GM12874 (cell line): ENCODE results near the gene PRKN.

Source experiments
- TF ChIP-seq, protein P1 (sequence below): IDR thresholded peaks from 2 replicates; pipeline ENCODE4 v1.5.1; 2011; ENCODE audit warnings: low read depth, mild to moderate bottlenecking, control low read depth, low read length, moderate library complexity; ENCODE audit not compliant: insufficient read depth

Gene PRKN

DNA sequence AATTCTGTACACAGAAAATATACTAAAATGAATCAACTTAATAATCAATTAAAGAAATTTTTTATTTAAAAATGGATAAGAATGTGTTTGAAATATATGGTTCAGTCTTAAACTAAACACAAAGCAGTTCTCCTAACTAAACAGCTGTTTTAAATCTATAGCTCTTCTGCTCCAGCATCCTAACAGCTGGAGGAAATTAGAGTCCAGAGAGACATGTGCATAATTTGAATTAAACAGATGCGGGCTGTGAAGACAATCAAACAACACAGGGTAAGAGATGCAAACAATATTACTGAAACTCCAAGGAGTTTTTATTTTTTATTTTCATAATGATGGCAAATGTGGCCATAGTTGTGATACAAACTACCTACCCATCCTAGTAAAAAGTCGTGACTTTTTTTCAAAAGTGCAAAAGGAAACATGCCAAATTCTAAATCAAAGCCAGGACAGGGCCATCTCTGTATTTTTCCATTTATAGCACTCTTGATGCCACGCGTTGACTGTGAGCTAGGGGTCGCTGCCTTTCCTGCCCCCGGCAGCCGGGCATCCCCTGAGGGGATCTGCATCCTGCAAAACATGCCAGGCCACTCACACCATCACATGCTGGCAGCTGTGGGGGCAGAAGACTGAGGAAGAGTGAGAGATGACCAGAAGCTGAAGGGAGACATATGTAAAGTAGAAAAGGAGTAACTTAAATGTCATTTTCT, 310.6 kb downstream of the PRKN start:
- TF ChIP-seq, protein P1, sequence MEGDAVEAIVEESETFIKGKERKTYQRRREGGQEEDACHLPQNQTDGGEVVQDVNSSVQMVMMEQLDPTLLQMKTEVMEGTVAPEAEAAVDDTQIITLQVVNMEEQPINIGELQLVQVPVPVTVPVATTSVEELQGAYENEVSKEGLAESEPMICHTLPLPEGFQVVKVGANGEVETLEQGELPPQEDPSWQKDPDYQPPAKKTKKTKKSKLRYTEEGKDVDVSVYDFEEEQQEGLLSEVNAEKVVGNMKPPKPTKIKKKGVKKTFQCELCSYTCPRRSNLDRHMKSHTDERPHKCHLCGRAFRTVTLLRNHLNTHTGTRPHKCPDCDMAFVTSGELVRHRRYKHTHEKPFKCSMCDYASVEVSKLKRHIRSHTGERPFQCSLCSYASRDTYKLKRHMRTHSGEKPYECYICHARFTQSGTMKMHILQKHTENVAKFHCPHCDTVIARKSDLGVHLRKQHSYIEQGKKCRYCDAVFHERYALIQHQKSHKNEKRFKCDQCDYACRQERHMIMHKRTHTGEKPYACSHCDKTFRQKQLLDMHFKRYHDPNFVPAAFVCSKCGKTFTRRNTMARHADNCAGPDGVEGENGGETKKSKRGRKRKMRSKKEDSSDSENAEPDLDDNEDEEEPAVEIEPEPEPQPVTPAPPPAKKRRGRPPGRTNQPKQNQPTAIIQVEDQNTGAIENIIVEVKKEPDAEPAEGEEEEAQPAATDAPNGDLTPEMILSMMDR: no peak

DNA sequence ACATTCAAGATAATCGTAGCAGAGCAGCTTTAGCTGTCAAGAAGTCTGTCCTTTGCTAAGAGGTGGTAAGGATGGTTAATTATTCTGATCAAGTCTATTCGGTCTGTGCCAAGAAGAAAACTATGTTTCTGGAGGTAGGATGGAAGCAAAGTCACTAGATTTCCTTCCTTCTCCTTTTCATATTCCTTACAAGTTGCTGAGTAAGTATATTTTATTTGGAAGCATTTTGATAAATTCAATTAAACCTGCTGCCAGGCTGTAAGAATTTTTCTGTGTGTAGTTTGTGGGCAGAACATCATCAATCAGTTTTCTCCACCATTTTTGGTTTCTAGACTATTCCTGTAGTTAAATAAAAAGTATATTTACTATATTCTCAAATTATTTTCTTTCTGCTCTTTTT, 311.3 kb downstream of the PRKN start:
- TF ChIP-seq, protein P1: no peak

DNA sequence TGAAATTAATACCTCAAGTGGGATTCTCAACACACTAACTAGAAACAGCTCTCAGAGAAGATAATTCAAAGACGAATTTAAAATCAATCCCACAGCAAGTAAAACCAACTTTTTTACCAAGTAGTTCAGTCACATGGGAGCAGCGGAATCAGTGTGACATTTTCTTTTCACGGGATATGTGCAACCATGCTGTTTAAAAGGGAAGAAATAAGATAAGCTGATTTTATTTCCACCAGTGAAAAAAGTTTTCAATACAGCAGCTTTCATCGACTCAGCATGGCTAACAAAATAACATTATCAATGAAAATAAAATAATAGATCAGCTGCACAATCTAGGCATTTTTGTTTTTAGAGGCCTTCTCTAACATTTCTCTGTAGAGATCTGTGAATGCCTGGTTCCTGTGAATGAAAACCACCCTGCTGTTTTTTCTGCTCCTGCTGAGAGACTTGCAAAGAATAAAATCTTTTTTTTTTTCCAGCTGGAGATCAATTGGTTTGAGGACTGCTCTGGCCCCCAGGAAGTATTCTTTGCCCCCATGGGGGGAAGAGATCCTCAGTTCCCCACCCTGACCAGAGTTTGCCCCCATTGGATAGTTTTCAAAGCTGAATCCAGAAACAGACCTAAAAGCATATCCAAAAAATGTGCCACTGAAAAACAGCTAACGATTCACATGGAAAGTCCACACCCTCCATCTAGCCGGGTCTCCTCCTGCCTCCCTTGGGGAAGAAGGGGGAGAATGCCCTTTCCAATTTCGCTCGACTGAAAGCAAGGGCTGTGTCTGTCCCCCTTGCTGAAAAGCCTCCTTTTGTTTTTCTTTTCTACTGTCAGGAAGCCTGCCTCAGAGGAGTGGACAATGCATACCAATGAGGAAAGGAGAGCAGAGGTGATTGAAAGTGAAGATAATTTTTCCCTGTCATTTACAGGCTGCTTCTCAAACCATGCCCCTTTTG, 317.6 kb downstream of the PRKN start:
- TF ChIP-seq, protein P1: no peak

- TF ChIP-seq, protein P1: no peak
Observed at GRCh38 chr6:162408826-162409535, 318.6 kb downstream of the PRKN start.

DNA sequence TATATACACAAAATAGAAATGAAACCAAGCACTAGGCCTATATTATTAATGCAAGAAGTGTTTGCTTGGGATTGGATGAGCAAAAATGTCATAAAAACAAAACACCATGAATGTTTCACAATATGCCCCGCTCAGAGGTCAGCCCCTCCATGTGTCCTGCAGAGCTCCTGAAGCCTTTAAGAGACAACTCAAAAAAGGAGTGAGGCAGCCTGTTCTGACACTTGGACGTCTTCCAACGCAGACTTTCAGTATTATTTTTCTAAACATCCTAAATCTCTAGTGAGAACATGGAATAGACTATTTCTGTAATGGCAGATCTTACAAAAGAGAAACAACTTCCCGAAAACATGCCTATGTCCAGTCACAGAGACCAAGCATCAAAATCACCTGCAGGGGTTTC, 322.6 kb downstream of the PRKN start:
- TF ChIP-seq, protein P1: no peak

DNA sequence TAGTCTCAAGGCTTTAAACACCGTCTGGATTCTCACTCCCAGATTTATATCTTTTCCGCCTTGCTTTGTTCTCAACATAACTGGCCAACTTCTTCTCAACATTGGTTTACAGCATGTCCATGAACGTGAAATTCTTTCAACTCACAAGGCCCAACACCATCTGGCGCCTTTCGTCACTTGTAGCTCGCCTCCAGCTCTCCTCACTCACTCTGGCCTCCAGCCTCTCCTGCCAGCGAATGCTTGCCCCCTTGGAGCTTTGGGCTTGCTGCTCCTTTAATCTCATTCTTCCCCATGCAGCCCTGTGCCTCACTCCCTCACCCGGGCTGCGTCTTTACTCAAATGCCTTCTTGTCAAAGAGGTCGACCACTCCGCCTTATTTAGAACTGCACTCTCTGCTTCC, 324.5 kb downstream of the PRKN start:
- TF ChIP-seq, protein P1: no peak

DNA sequence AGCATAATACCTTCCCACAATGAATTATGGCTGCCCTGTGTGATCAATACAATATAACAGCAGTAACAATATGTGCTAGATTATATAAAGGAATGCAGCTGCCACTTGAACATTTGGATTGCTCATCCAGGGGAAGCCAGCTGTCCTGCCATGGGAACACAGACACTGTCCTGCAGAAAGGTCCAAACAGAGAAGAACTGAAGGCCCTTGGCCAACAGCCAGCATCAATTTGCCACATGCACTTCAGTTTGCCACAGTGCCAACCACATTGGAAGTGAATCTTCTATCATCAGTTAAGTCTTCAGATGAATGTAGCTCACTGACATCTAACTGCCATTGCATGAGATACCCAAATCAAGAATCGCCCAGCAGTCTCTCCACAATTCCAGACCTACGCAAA, 332.4 kb downstream of the PRKN start:
- TF ChIP-seq, protein P1: no peak
